K562 (cell line): ENCODE data around the gene DPM2. TPM values are rescaled to one million over a fixed set of nuclear protein-coding genes. Genes with fewer than 3 reads are reported as not detected.

Source experiments
- KLF1 ChIP-seq: fragments of 450-650 bp; IDR thresholded peaks from 2 replicates; pipeline ENCODE4 v1.6.1; 2016; ENCODE audit warnings: missing genetic modification characterization, missing compliant biosample characterization
- MAFF ChIP-seq: IDR thresholded peaks from 2 replicates; pipeline ENCODE4 v1.6.1; 2012; ENCODE audit warnings: low read length, improper control_type of control experiment
- MGA ChIP-seq: fragments of 450-650 bp; IDR thresholded peaks from 2 replicates; pipeline ENCODE4 v1.6.1; 2016; ENCODE audit warnings: mild to moderate bottlenecking, moderate library complexity
- RBM22 ChIP-seq: fragments of 200-400 bp; formaldehyde crosslinking; IDR thresholded peaks from 2 replicates; pipeline ENCODE4 v1.6.1; 2018; ENCODE audit warnings: low read length, low read depth; ENCODE audit not compliant: poor library complexity, severe bottlenecking
- XRCC5 ChIP-seq: fragments of 200-400 bp; formaldehyde crosslinking; IDR thresholded peaks from 2 replicates; pipeline ENCODE4 v1.6.1; 2017; ENCODE audit warnings: low read depth, mild to moderate bottlenecking, low read length
- ZNF445 ChIP-seq: fragments of 250-450 bp; sonication (Bioruptor Pico); IDR thresholded peaks from 2 replicates; pipeline ENCODE4 v1.4.0; 2020; ENCODE audit warnings: low read depth, mild to moderate bottlenecking, moderate library complexity
- polyA plus RNA-seq, 8 experiments: library from polyadenylated mRNA; depleted of rRNA in 4 of 8; stranded (reverse) in 5 of 8; unstranded in 3 of 8; fragments of >200 nt; fragmentation: Nextera tagmentation in 2 of 8; fragmentation: Illumina TruSeq in 1 of 8; extraction: Ambion mirVana in 2 of 8; extraction: Trizol in 1 of 8; gene quantifications; 2 replicates each; pipeline versions ENCODE4 v1.2.1 to v1.2.3, GENCODE V29; 2011 to 2014; ENCODE audit warnings: inconsistent platforms in 1 of 8, missing spikeins in 1 of 8
- total RNA-seq, 7 experiments: library from RNA; depleted of rRNA in 6 of 7; stranded (reverse); fragments of >200 nt in 6 of 7; fragmentation: Illumina TruSeq in 2 of 7; extraction: Trizol in 2 of 7; gene quantifications; 2 replicates each; pipeline versions ENCODE4 v1.2.1 to v1.2.3, GENCODE V29; 2011 to 2021; ENCODE audit warnings: low replicate concordance in 1 of 7
- TF ChIP-seq, protein P1 (sequence below): sonication (generic); formaldehyde crosslinking; IDR thresholded peaks from 2 replicates; pipeline ENCODE4 v1.8.0; 2022; ENCODE audit warnings: mild to moderate bottlenecking, missing genetic modification reagents
- TF ChIP-seq, protein P2 (sequence below), 2 experiments: fragments of 450-650 bp in 1 of 2; IDR thresholded peaks; 2 replicates each; pipeline ENCODE4 v1.6.1; 2011 to 2017; ENCODE audit warnings: low read depth in 2 of 2, antibody characterized with exemption in 1 of 2, borderline replicate concordance in 1 of 2, low read length in 1 of 2, mild to moderate bottlenecking in 1 of 2, mixed read lengths in 1 of 2; ENCODE audit not compliant: control insufficient read depth in 1 of 2

Gene DPM2
- total and polyA plus RNA-seq, 9 of the 15 experiments (the other 6 are each of a cell fraction or from before 2014, with no cell fraction given), result 43.5 to 126 (median 71.1) TPM

DNA sequence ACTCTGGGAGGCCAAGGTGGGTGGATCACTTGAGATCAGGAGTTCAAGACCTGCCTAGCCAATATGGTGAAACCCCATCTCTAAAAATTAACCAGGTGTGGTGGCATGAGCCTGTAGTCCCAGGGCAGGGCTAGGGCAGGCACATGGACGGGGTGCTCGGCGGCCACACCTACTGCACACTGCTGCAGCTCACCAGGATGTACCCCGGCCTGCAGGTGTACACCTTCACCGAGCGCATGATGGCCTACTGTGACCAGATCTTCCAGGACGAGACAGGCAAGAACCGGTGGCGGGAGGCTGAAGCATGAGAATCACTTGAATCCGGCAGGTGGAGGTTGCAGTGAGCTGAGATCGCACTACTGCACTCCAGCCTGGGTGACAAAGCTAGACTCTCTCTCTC lies 24.0 kb downstream of the DPM2 start (continued):
- TF ChIP-seq, protein P1, sequence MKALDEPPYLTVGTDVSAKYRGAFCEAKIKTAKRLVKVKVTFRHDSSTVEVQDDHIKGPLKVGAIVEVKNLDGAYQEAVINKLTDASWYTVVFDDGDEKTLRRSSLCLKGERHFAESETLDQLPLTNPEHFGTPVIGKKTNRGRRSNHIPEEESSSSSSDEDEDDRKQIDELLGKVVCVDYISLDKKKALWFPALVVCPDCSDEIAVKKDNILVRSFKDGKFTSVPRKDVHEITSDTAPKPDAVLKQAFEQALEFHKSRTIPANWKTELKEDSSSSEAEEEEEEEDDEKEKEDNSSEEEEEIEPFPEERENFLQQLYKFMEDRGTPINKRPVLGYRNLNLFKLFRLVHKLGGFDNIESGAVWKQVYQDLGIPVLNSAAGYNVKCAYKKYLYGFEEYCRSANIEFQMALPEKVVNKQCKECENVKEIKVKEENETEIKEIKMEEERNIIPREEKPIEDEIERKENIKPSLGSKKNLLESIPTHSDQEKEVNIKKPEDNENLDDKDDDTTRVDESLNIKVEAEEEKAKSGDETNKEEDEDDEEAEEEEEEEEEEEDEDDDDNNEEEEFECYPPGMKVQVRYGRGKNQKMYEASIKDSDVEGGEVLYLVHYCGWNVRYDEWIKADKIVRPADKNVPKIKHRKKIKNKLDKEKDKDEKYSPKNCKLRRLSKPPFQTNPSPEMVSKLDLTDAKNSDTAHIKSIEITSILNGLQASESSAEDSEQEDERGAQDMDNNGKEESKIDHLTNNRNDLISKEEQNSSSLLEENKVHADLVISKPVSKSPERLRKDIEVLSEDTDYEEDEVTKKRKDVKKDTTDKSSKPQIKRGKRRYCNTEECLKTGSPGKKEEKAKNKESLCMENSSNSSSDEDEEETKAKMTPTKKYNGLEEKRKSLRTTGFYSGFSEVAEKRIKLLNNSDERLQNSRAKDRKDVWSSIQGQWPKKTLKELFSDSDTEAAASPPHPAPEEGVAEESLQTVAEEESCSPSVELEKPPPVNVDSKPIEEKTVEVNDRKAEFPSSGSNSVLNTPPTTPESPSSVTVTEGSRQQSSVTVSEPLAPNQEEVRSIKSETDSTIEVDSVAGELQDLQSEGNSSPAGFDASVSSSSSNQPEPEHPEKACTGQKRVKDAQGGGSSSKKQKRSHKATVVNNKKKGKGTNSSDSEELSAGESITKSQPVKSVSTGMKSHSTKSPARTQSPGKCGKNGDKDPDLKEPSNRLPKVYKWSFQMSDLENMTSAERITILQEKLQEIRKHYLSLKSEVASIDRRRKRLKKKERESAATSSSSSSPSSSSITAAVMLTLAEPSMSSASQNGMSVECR, result no peak
- TF ChIP-seq ZNF445 (CRISPR knock-in tag) (no peak), KLF1 (tag) (no peak), MAFF (no peak), MGA (no peak), XRCC5 (no peak), RBM22 (no peak)
- TF ChIP-seq, protein P2, sequence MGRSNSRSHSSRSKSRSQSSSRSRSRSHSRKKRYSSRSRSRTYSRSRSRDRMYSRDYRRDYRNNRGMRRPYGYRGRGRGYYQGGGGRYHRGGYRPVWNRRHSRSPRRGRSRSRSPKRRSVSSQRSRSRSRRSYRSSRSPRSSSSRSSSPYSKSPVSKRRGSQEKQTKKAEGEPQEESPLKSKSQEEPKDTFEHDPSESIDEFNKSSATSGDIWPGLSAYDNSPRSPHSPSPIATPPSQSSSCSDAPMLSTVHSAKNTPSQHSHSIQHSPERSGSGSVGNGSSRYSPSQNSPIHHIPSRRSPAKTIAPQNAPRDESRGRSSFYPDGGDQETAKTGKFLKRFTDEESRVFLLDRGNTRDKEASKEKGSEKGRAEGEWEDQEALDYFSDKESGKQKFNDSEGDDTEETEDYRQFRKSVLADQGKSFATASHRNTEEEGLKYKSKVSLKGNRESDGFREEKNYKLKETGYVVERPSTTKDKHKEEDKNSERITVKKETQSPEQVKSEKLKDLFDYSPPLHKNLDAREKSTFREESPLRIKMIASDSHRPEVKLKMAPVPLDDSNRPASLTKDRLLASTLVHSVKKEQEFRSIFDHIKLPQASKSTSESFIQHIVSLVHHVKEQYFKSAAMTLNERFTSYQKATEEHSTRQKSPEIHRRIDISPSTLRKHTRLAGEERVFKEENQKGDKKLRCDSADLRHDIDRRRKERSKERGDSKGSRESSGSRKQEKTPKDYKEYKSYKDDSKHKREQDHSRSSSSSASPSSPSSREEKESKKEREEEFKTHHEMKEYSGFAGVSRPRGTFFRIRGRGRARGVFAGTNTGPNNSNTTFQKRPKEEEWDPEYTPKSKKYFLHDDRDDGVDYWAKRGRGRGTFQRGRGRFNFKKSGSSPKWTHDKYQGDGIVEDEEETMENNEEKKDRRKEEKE (IDR thresholded peaks at IDR 0.05; ENCODE audit: borderline replicate concordance in 1 of 2, control insufficient read depth in 1 of 2, low read depth in 2 of 2, low read length in 1 of 2), result no peak
